ENCODE results near the gene RNU1-2.
"Not testable (repeated sequence)": the region's sequence is repeated elsewhere in the genome, so short reads cannot be mapped to it uniquely, and the experiment has no call there.

The RNU1-2 gene

GRCh38 chr1:16911851-16912721 lies 16.3 kb downstream of the RNU1-2 start:
- not testable (repeated sequence) for DNase-seq

GRCh38 chr1:16912742-16913141 lies 17.0 kb downstream of the RNU1-2 start:
- not testable (repeated sequence) for DNase-seq

GRCh38 chr1:16913181-16913832 lies 17.5 kb downstream of the RNU1-2 start:
- DNase-seq: no peak

- peak; percentile 99 for DNase-seq
Observed at GRCh38 chr1:16913833-16914662, 18.3 kb downstream of the RNU1-2 start.

GRCh38 chr1:16914928-16915626 lies 19.3 kb downstream of the RNU1-2 start:
- peak; percentile 94 for DNase-seq

GRCh38 chr1:16915627-16915973 lies 19.8 kb downstream of the RNU1-2 start:
- peak; percentile 63 for DNase-seq

GRCh38 chr1:16916036-16916880 lies 20.5 kb downstream of the RNU1-2 start:
- not testable (repeated sequence) for DNase-seq

GRCh38 chr1:16918371-16918770 lies 22.6 kb downstream of the RNU1-2 start:
- DNase-seq: no peak

GRCh38 chr1:16918936-16919665 lies 23.3 kb downstream of the RNU1-2 start:
- DNase-seq: not testable (repeated sequence)

GRCh38 chr1:16920951-16921350 lies 25.2 kb downstream of the RNU1-2 start:
- DNase-seq: no peak

- peak; percentile 100 for DNase-seq
Observed at GRCh38 chr1:16921391-16922185, 25.8 kb downstream of the RNU1-2 start, which contains the start of gene CROCC. Gene CROCC, plus strand, starts transcription at chr1:16921931. Its CDS starts 88 bp downstream, at chr1:16922019.

GRCh38 chr1:16922466-16922865 lies 26.7 kb downstream of the RNU1-2 start:
- no peak for DNase-seq

GRCh38 chr1:16922885-16923431 lies 27.2 kb downstream of the RNU1-2 start:
- peak; percentile 71 for DNase-seq

GRCh38 chr1:16924216-16924918 lies 28.6 kb downstream of the RNU1-2 start:
- no peak for DNase-seq

- peak; percentile 42 for DNase-seq
Observed at GRCh38 chr1:16924919-16925477, 29.2 kb downstream of the RNU1-2 start.

GRCh38 chr1:16925635-16926490 lies 30.1 kb downstream of the RNU1-2 start:
- DNase-seq: no peak

GRCh38 chr1:16926491-16927073 lies 30.8 kb downstream of the RNU1-2 start:
- no peak for DNase-seq

Data from NCI-H82 (cell line).